ENCODE data around the gene KLHL30.

Gene KLHL30

GRCh38 chr2:238164906-238165287 lies 26.4 kb downstream of the KLHL30 start:
- Histone ChIP-seq H3K36me3 (ENCODE audit: insufficient read depth) (no peaks in the 10 kb centered on the region), H3K27ac (no peak overlapping the region), H3K4me2 (no peak overlapping the region), H3K79me2 (ENCODE audit: insufficient read depth, low read depth) (no peaks in the 10 kb centered on the region), H4K20me1 (ENCODE audit: insufficient read depth) (no peaks in the 10 kb centered on the region), H2AFZ (ENCODE audit: low read depth) (no peak overlapping the region), H3K27me3 (ENCODE audit: insufficient read depth, low read depth) (no peaks in the 10 kb centered on the region), H3K4me1 (ENCODE audit: low read depth, poor library complexity, severe bottlenecking) (no peaks in the 10 kb centered on the region), H3K4me3 (IDR thresholded peaks at IDR 0.05; ENCODE audit: insufficient read depth, low read depth, low read length) (no peak overlapping the region), H3K9ac (no peak overlapping the region)
- TF ChIP-seq CTCF (conservative IDR thresholded peaks at IDR 0.05; ENCODE audit: low read depth, low read length), result no peak

GRCh38 chr2:238165288-238165921 lies 26.9 kb downstream of the KLHL30 start:
- TF ChIP-seq CTCF (conservative IDR thresholded peaks at IDR 0.05; ENCODE audit: low read depth, low read length), result no peak
- Histone ChIP-seq H4K20me1 (ENCODE audit: insufficient read depth) (no peaks in the 10 kb centered on the region), H3K9ac (no peak overlapping the region), H3K79me2 (ENCODE audit: insufficient read depth, low read depth) (no peaks in the 10 kb centered on the region), H2AFZ (ENCODE audit: low read depth) (no peak overlapping the region), H3K4me1 (ENCODE audit: low read depth, poor library complexity, severe bottlenecking) (peaks cover 1% of the 10 kb centered on the region), H3K4me2 (no peak overlapping the region), H3K36me3 (ENCODE audit: insufficient read depth) (no peaks in the 10 kb centered on the region), H3K4me3 (IDR thresholded peaks at IDR 0.05; ENCODE audit: insufficient read depth, low read depth, low read length) (no peak overlapping the region), H3K27me3 (ENCODE audit: insufficient read depth, low read depth) (no peaks in the 10 kb centered on the region), H3K27ac (no peak overlapping the region)

- no peaks in the 10 kb centered on the region for H3K79me2 ChIP-seq (ENCODE audit: insufficient read depth, low read depth)
- TF ChIP-seq CTCF (conservative IDR thresholded peaks at IDR 0.05; ENCODE audit: low read depth, low read length), result no peak
- peaks cover 5% of the 10 kb centered on the region for H3K4me1 ChIP-seq (ENCODE audit: low read depth, poor library complexity, severe bottlenecking)
- no peak overlapping the region for H3K27ac ChIP-seq
- H2AFZ ChIP-seq (ENCODE audit: low read depth), result no peak overlapping the region
- no peak overlapping the region for H3K9ac ChIP-seq
- H3K4me2 ChIP-seq, result no peak overlapping the region
- no peaks in the 10 kb centered on the region for H3K36me3 ChIP-seq (ENCODE audit: insufficient read depth)
- no peak overlapping the region for H3K4me3 ChIP-seq (IDR thresholded peaks at IDR 0.05; ENCODE audit: insufficient read depth, low read depth, low read length)
- H4K20me1 ChIP-seq (ENCODE audit: insufficient read depth), result no peaks in the 10 kb centered on the region
- H3K27me3 ChIP-seq (ENCODE audit: insufficient read depth, low read depth), result no peaks in the 10 kb centered on the region
Observed at GRCh38 chr2:238166391-238167343, 28.2 kb downstream of the KLHL30 start.

GRCh38 chr2:238167344-238167715 lies 28.9 kb downstream of the KLHL30 start:
- H3K27me3 ChIP-seq (ENCODE audit: insufficient read depth, low read depth), result no peaks in the 10 kb centered on the region
- H3K79me2 ChIP-seq (ENCODE audit: insufficient read depth, low read depth), result no peaks in the 10 kb centered on the region
- no peaks in the 10 kb centered on the region for H3K36me3 ChIP-seq (ENCODE audit: insufficient read depth)
- no peak for TF ChIP-seq CTCF (conservative IDR thresholded peaks at IDR 0.05; ENCODE audit: low read depth, low read length)
- H3K4me2 ChIP-seq, result no peak overlapping the region
- H4K20me1 ChIP-seq (ENCODE audit: insufficient read depth), result no peaks in the 10 kb centered on the region
- no peak overlapping the region for H3K9ac ChIP-seq
- no peak overlapping the region for H3K27ac ChIP-seq
- no peak overlapping the region for H2AFZ ChIP-seq (ENCODE audit: low read depth)
- H3K4me3 ChIP-seq (IDR thresholded peaks at IDR 0.05; ENCODE audit: insufficient read depth, low read depth, low read length), result no peak overlapping the region
- H3K4me1 ChIP-seq (ENCODE audit: low read depth, poor library complexity, severe bottlenecking), result peaks cover 5% of the 10 kb centered on the region
